ENCODE data around the gene MYH13.
"Not testable (repeated sequence)": the region's sequence is repeated elsewhere in the genome, so short reads cannot be mapped to it uniquely, and the experiment has no call there.

MYH13 gene

DNA sequence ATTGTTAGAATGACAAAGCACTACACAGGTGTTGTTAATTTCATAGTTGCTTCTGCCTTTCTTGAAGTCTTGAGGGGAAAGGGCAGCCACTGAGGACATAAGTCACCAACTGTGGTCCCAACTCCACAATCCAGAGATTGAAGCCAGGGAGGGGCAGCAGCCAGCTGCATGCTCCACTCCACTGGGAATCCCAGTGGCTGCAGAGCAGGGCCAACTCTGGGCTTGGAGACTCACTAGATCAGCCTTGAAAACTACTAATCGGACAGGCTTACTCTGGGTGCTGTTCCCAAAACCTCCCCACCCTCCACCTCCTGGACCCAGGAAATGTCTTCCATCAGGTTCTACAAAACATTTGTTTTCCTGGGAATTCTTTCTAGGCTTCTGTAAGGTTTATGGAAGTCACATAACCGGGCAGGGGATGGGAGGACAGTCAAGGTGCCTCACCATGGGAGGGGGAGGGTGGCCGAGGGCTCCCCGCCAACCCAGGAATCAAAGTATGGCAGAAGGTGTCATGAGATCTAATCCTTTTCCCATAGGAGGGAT, 68.0 kb downstream of the MYH13 start:
- no peak for DNase-seq (ENCODE audit: low read depth)

DNA sequence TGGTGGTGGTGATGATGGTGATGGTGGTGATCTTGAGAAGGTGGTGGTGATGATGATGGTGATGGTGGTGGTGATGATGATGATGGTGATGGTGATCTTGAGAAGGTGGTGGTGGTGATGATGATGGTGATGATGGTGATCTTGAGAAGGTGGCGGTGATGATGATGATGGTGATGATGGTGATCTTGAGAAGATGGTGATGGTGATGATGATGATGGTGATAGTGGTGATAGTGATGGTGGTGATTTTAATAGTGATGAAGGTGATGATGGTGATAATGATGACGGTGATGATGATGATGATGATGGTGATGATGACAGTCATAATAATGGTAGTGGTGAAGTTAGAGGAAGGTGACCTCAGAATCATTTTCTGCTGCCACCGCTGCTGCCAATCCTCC, 75.1 kb downstream of the MYH13 start:
- no peak for DNase-seq (ENCODE audit: low read depth)

- DNase-seq (ENCODE audit: low read depth) = no peak
Measured at GRCh38 chr17:10295728-10296343, 77.0 kb downstream of the MYH13 start.

DNA sequence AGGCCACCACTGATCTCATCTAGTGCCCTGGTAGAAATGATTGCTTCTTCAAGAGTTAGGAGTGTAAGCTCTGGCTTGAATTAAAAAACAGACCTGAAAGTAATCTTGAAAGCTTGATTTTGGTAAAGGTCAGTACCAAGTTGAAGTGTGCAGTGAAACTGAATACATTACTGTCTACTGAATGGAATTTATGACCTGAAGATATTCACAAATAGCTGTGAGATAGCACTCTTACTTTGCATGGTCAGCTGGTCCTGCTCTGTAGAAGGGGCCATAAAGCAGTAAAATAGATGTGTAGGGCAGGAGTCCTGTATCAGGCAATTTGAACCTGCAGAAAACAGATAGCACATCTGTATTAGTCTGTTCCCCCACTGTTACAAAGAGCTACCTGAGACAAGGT, 78.6 kb downstream of the MYH13 start:
- DNase-seq (ENCODE audit: low read depth) = no peak

GRCh38 chr17:10292057-10292937, 80.5 kb downstream of the MYH13 start:
- no peak for DNase-seq (ENCODE audit: low read depth)

- not testable (repeated sequence) for DNase-seq (ENCODE audit: low read depth)
Measured at GRCh38 chr17:10291576-10291975, 81.2 kb downstream of the MYH13 start.

- no peak for DNase-seq (ENCODE audit: low read depth)
Measured at GRCh38 chr17:10290041-10290440, 82.8 kb downstream of the MYH13 start.

DNA sequence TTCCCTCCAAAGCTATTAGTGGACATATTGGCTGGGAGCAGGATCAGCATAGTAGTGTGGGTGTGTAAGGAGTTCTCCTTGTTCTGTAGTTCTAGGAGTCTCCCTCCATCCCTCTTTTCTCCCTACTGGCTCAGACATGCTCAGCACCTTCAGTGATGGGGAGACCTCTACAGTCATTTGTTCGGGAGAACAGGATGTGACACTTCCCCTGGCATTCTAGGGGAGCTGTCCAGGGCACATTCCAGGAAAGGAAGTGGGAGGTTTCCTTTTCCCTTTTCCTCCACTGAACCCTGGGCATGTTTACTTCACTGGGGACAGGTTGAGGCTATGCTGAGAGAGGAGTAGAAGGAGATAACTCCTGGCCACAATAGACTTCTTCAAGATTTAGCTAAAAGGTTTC, 86.5 kb downstream of the MYH13 start:
- DNase-seq (ENCODE audit: low read depth) = no peak

GRCh38 chr17:10285896-10286295, 86.9 kb downstream of the MYH13 start:
- no peak for DNase-seq (ENCODE audit: low read depth)

GRCh38 chr17:10280068-10280467, 92.7 kb downstream of the MYH13 start:
- DNase-seq (ENCODE audit: low read depth) = no peak

GRCh38 chr17:10278218-10278617, 94.6 kb downstream of the MYH13 start:
- DNase-seq (ENCODE audit: low read depth) = no peak

GRCh38 chr17:10276436-10276835, 96.4 kb downstream of the MYH13 start:
- no peak for DNase-seq (ENCODE audit: low read depth)

DNA sequence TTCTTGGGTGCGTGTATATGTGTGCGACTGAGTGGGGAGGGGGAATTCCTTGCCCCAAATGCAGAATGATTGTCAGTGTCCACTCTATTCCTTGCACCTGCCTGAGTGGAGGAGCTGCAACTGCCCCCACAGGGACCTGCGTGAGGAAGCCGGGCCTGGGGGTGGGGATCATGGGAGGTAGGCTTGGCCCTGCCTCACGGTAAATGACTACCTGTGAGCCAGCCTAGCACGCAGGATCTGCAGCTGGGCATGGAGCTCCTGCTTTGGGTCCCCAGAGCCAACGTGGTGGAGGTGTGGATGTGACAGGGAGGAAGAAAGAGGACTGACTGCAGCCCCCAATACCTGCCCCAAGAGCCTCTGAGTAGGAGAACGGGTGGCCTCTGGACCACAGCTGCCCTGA, 97.4 kb downstream of the MYH13 start:
- DNase-seq (ENCODE audit: low read depth) = no peak

DNA sequence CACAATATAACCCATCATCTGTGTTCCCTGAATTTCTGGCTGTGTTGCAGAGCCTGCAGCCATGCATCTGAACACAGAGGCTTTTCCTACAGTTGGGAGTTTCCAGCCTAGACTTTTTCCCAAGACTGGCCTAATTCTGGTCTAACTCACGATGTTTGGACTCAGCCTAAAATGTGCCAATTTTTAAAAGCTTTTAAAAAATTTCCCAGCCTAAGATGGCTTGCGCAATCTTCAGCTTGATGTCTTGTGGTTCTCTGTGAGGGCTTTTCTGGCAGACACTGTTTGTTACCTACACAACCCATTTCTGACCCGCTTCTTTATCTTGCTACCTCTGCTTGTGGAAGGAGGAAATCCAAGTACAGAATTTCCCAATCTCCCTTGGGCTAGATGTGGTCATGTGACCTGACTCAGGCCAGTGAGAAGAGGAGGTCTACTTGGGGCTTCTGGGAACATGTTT, 101.7 kb downstream of the MYH13 start:
- DNase-seq (ENCODE audit: low read depth) = no peak

- no peak for DNase-seq (ENCODE audit: low read depth)
Measured at GRCh38 chr17:10270258-10270657, 102.5 kb downstream of the MYH13 start.

DNA sequence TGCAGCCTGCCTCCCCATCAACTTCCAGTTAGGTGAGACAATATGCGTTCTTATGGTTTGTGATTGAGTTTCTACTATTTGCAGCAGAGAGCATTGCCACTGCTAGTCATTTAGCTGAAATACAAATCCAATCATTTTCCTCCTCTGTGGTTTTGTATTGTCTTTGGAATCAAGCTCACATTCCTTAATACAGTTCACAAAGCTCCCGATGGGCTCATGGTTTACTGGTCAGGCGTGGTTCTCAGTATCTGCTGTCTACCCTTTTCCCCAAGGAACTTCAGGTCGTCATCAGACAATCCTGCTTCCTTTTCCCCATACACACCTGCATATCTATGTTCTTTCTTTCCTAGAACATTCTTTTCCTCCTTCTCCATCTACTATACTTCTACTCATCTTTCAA, 104.8 kb downstream of the MYH13 start:
- no peak for DNase-seq (ENCODE audit: low read depth)

- DNase-seq (ENCODE audit: low read depth) = no peak
Measured at GRCh38 chr17:10266296-10266876, 106.4 kb downstream of the MYH13 start.

GRCh38 chr17:10265100-10265810, 107.6 kb downstream of the MYH13 start:
- DNase-seq (ENCODE audit: low read depth) = no peak

GRCh38 chr17:10264051-10264450, 108.8 kb downstream of the MYH13 start:
- no peak for DNase-seq (ENCODE audit: low read depth)

GRCh38 chr17:10262451-10262850, 110.4 kb downstream of the MYH13 start:
- DNase-seq (ENCODE audit: low read depth) = no peak

GRCh38 chr17:10261098-10261497, 111.7 kb downstream of the MYH13 start:
- DNase-seq (ENCODE audit: low read depth) = no peak
